HG02642 (cell line): ENCODE measurements around the gene ABLIM2.

Experiments used
- ATAC-seq: cut with Tn5 transposase; IDR thresholded peaks from one replicate; pipeline ENCODE4 v1.9.1; 2021; ENCODE audit warnings: mild to moderate bottlenecking; ENCODE audit not compliant: unreplicated experiment, poor library complexity

The ABLIM2 gene

DNA sequence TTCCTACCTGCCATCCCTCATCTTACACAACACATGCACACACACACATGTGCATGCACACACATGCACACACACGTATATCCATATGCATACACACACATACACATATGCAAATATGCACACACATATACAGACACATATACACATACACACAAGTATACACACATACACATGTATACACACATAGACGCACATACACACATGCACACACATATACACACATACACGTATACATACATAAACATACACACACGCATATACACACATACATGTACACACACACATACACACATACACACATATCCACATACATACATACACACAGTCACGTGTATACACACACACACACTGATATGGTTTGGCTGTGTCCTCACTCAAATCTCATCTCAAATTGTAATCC lies 182.0 kb downstream of the ABLIM2 start:
- ATAC-seq = no peak

GRCh38 chr4:7976025-7976424 lies 182.6 kb downstream of the ABLIM2 start:
- no peak for ATAC-seq

DNA sequence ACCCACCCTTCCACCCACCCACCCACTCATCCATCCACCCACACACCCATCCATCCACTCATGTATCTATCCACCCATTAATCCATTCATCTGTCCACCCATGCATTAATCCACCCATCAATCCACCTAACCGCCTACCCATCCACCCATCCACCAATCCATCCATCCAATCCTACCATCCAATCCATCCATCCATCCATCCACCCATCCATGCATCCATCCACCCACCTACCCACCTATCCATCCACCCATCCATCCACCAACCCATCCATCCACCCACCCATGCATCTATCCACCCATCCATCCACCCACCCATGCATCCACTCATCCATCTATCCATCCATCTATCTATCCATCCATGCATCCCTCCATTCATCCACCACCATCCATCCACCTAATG lies 184.2 kb downstream of the ABLIM2 start:
- no peak for ATAC-seq

DNA sequence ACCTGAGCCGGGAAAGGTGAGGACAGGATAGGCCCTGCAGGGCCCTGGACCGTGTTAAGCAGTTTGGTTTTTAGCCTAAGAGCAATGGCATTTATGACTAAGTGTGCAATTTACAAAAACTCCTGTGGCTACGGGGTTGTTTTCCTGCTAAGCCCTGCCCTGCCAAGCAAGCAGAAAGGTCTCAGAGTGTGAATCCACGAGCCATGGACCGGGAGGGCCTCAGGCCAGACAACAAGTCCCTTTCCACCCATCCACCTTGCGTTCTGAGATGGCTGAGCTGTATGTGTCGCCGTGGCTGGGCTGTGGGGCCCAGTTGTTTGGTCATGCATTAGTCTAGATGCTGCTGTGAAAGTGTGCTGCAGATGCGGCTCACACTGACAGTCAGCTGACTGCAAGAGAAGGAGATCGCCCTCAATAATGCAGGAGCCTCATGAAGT lies 185.1 kb downstream of the ABLIM2 start:
- ATAC-seq = no peak

DNA sequence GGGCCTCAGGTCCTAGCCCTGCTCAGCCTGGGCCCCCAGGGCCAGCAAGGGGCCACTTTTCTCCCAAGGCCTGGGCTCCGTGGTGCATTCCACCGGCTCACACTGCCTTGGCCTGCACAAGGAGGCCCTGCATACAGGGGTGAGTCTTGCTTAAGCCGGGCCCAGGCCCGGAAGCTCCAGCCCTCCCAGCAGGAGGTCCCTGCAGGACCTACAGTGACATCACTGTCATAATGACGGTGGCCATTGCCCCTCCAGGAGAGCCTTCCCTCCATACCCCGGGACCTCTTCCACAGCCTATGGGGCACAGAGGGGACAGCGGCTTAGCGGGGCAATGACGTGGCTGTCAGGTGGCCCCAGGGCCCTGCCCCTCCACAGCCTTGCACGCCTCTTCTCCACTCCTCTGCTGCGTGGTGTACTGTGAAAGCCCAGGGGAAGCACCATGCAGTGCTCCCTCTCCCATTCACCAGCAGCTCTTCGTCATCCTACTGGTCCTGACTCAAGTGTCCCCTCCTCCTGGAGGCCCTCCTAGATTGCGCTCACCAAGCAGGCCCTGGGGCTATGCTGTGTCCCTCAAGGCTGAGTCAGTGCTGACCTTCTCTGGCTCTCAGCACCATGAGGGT lies 186.6 kb downstream of the ABLIM2 start:
- ATAC-seq = no peak

- no peak for ATAC-seq
Observed at GRCh38 chr4:7971159-7971631, 187.4 kb downstream of the ABLIM2 start.

- ATAC-seq = peak; percentile 11
Observed at GRCh38 chr4:7970361-7970946, 188.2 kb downstream of the ABLIM2 start.

GRCh38 chr4:7968262-7968896 lies 190.2 kb downstream of the ABLIM2 start:
- no peak for ATAC-seq

DNA sequence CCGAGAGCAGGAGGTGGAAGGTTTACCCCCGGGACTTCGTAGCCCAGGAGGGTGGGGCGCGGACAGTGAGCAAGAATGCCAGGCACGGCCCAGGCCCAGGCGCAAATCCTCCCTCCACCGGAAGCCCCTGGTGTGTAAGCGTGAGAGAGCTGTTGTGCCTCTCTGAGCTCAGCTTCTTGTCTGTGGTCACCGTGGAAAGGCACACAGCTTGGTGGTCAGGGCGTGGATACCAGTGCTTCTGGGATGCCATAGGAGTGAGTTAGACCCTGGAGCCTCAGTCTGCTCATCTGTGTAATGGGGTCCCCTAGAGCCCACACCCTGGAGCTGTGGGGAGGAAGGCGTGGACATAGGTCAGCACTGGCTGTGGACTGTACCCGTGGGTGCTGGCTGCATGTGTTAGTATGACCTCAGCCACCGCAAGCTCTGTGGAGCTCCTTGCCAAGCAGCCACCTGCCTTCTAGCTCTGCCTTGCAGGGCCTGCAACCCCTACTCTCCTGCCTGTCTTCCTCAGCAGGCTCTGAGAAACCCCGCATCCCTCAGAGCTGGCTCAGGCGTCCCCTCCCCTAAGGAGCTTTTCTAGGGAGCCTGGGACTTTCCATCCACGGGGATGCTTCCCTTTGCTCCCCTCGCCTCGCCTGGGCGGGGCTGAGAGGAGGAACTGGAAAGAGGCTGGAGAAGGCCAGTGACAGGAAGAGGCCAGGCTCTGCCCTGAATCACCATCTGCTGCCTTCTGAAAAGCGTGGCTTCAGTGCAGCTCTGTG lies 190.9 kb downstream of the ABLIM2 start:
- no peak for ATAC-seq

GRCh38 chr4:7967063-7967440 lies 191.6 kb downstream of the ABLIM2 start:
- ATAC-seq = no peak

- ATAC-seq = no peak
Observed at GRCh38 chr4:7966281-7967062, 192.1 kb downstream of the ABLIM2 start.

DNA sequence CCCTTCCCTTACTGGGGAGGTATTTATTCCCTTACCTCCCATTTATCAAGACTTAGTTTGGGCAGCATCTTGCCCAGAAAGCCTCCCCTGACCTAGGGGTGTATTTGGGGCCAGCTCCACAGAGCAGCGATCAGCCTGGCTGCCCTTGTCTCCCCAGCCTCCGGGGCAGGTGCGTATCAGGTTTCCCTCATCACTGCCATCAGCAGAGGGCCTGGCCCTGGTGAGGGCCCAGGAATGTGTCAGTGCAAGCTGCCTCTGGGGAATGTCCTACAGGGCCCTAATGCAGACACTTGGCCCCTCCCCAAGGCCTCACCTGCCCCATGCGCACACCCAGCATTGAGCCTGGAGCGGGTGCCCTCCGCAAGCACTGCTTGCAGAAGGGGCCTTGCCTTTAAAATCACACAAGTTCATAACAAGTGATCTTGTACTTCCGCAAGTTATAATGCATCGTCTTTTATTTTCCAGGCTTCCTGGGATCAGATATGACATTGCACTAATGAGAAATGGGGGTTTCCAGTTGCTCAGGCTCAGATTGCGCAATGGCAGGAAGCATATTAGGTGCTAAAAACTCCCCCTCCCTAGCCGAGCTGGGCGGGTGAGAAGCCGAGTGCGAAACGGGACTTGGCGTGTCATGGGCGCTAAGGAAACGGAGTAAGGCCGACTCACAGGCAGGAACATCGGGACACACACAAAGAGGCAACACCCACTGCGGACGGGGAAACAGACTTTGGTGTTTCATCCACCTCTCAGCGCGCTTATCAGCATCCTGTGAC lies 193.5 kb downstream of the ABLIM2 start:
- no peak for ATAC-seq

- ATAC-seq = no peak
Observed at GRCh38 chr4:7964459-7964858, 194.2 kb downstream of the ABLIM2 start.

DNA sequence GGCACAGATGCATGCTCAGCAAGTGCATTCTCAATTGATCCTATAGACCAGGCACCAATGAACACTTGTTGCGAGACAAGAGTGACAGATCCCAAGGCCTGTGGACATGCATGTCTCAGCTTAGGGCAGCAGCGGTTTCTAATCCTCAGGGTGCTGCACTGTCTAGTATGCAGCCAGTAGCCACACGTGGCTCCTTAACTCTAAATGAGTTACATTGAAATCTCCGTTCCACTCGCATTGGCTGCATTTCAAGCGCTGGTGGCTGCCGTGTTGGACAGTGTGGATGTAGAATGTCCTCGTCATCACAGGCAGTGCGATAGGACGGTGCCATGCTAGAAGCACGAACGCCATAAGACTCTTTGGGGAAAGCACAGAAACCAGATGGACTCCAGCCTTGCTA lies 194.9 kb downstream of the ABLIM2 start:
- ATAC-seq = no peak

DNA sequence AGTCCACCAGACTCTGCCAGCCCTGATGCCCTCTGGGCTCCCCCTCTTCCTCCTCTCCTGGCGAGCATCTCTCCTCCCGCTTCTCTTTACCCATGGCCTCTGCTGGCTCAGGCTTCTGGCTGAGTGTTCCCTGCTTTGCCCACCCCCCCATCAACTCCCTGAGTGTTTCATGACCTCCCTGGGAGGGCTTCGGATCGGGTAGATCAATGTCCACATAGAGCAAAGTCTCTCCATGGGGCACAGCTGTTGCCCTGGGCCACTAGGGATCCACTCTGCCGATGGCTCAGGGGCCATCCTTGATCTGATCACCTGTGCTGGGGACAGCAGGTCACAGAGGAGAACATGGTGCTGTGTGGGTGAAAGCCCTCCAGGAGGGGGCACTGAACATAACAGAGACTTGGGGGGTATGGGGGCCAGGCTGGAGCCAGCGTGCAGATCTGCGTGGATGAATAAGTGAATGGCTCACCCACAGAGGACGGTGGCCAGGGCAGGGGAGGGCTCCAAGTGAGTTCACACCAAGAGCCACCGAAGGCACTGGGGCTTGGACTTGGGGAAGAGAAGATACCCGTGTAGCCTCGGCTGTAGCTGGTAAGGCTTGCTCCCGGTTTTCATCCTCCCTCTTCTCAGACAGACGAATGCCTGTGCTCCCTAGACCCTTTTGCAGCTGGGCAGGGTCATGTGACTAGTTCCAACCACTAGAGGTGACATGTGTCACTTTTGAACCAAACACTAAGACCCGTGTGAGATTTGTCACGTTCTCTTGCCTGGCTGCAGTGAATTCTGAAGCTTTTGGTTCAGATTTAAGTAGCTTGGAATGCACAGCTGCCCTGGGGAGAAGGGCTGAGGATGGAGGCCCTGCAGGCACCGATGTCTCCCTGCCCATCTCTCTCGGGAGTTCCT lies 195.8 kb downstream of the ABLIM2 start:
- ATAC-seq = no peak

GRCh38 chr4:7960790-7961655 lies 197.6 kb downstream of the ABLIM2 start:
- ATAC-seq = peak; percentile 63

- ATAC-seq = peak; percentile 11
Observed at GRCh38 chr4:7960017-7960789, 198.4 kb downstream of the ABLIM2 start.
